Osteocyte (in vitro differentiated cells): Measurements from ENCODE around the gene CPS1. TPM values are rescaled to one million over a fixed set of nuclear protein-coding genes. Genes with fewer than 3 reads are reported as not detected.

ENCODE experiments used
- DNase-seq: peaks from one replicate; pipeline ENCODE4 v3.0.0; 2021; ENCODE audit warnings: mixed read lengths; ENCODE audit not compliant: unreplicated experiment; ENCODE audit errors: extremely low spot score
- H3K27ac Mint-ChIP-seq: one replicate; pipeline ENCODE4 v1.8.0; 2021; ENCODE audit warnings: mild to moderate bottlenecking, mixed read lengths; ENCODE audit not compliant: unreplicated experiment
- H3K27me3 Mint-ChIP-seq: one replicate; pipeline ENCODE4 v1.8.0; 2021; ENCODE audit warnings: mixed read lengths; ENCODE audit not compliant: unreplicated experiment
- H3K36me3 Mint-ChIP-seq: one replicate; pipeline ENCODE4 v1.8.0; 2021; ENCODE audit warnings: mixed read lengths; ENCODE audit not compliant: unreplicated experiment
- H3K4me1 Mint-ChIP-seq: one replicate; pipeline ENCODE4 v1.8.0; 2021; ENCODE audit warnings: mixed read lengths; ENCODE audit not compliant: unreplicated experiment
- H3K4me3 Mint-ChIP-seq: one replicate; pipeline ENCODE4 v1.8.0; 2021; ENCODE audit warnings: mild to moderate bottlenecking, moderate library complexity, mixed read lengths; ENCODE audit not compliant: unreplicated experiment
- H3K9me3 Mint-ChIP-seq: one replicate; pipeline ENCODE4 v1.8.0; 2021; ENCODE audit warnings: mixed read lengths; ENCODE audit not compliant: unreplicated experiment
- CTCF ChIP-seq: fragments of 200-600 bp; sonication (generic); IDR thresholded peaks from 2 replicates; pipeline ENCODE4 v1.5.0; 2021; ENCODE audit warnings: antibody characterized with exemption, mild to moderate bottlenecking, moderate library complexity
- total RNA-seq: library from RNA; stranded (reverse); gene quantifications from 2 replicates; pipeline ENCODE4 v1.2.1, GENCODE V29; 2021

Gene CPS1
- total RNA-seq, 1 donor from 2014 or later = 22.3 TPM

GRCh38 chr2:210593166-210593565, 36.8 kb downstream of the CPS1 start:
- Mint-ChIP-seq H3K9me3 (no peaks in the 10 kb centered on the region), H3K27ac (no peak overlapping the region), H3K36me3 (peaks cover 3% of the 10 kb centered on the region), H3K27me3 (no peaks in the 10 kb centered on the region), H3K4me3 (no peak overlapping the region), H3K4me1 (no peaks in the 10 kb centered on the region)
- no peak for TF ChIP-seq CTCF
- no peak for DNase-seq

GRCh38 chr2:210598219-210598618, 41.8 kb downstream of the CPS1 start:
- peaks cover 6% of the 10 kb centered on the region for H3K36me3 Mint-ChIP-seq
- TF ChIP-seq CTCF = no peak
- H3K4me1 Mint-ChIP-seq = no peaks in the 10 kb centered on the region
- H3K27me3 Mint-ChIP-seq = no peaks in the 10 kb centered on the region
- DNase-seq = no peak
- no peak overlapping the region for H3K4me3 Mint-ChIP-seq
- no peak overlapping the region for H3K27ac Mint-ChIP-seq
- peaks cover 4% of the 10 kb centered on the region for H3K9me3 Mint-ChIP-seq

- Mint-ChIP-seq H3K4me1 (no peaks in the 10 kb centered on the region), H3K9me3 (peaks cover 4% of the 10 kb centered on the region), H3K4me3 (no peak overlapping the region), H3K27ac (no peak overlapping the region), H3K27me3 (no peaks in the 10 kb centered on the region), H3K36me3 (peaks cover 6% of the 10 kb centered on the region)
- DNase-seq = no peak
- TF ChIP-seq CTCF = no peak
Measured at GRCh38 chr2:210599476-210599875, 43.1 kb downstream of the CPS1 start.

GRCh38 chr2:210604666-210605065, 48.3 kb downstream of the CPS1 start:
- no peak overlapping the region for H3K27ac Mint-ChIP-seq
- no peak for DNase-seq
- no peak overlapping the region for H3K4me3 Mint-ChIP-seq
- H3K36me3 Mint-ChIP-seq = peaks cover 3% of the 10 kb centered on the region
- no peaks in the 10 kb centered on the region for H3K4me1 Mint-ChIP-seq
- H3K27me3 Mint-ChIP-seq = no peaks in the 10 kb centered on the region
- no peak for TF ChIP-seq CTCF
- H3K9me3 Mint-ChIP-seq = no peaks in the 10 kb centered on the region

GRCh38 chr2:210606001-210606400, 49.6 kb downstream of the CPS1 start:
- H3K36me3 Mint-ChIP-seq = no peaks in the 10 kb centered on the region
- H3K4me1 Mint-ChIP-seq = no peaks in the 10 kb centered on the region
- H3K27me3 Mint-ChIP-seq = no peaks in the 10 kb centered on the region
- H3K9me3 Mint-ChIP-seq = no peaks in the 10 kb centered on the region
- H3K4me3 Mint-ChIP-seq = no peak overlapping the region
- TF ChIP-seq CTCF = no peak
- H3K27ac Mint-ChIP-seq = no peak overlapping the region
- DNase-seq = no peak
